Astrocyte (in vitro differentiated cells and primary cell): ENCODE data around the gene PRSS21.

ENCODE experiments used
- CTCF ChIP-seq: IDR thresholded peaks from 2 replicates; pipeline ENCODE4 v1.5.1; 2011; ENCODE audit warnings: low read depth, mild to moderate bottlenecking, inconsistent platforms, low read length, moderate library complexity; ENCODE audit not compliant: insufficient read depth
- EZH2 ChIP-seq: IDR thresholded peaks from 2 replicates; pipeline ENCODE4 v1.6.1; 2012; ENCODE audit warnings: mild to moderate bottlenecking, low read length, inconsistent platforms; ENCODE audit not compliant: insufficient read depth

DNA sequence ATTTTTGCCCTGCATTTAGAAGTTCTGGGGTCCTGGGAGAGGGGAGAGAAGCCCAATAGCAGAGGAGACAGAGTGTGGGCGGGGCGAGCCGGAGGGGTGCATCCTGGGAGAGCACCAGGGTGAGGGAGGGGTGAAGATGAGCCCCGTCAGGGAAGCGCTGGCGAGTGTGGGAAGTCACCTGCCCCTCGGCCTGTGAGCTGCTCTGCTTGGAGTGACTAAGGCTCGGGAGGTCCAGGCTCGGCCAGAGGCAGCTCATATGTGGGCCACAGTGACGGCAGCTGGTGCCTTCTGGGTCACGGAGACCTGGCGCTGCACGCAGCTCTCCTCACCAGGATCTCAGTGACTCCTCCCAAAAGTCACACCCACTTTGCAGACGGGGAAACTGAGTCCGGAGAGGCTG lies 14.2 kb downstream of the PRSS21 start:
- TF ChIP-seq CTCF = no peak
- no peak for TF ChIP-seq EZH2
